WTC11 (cell line): ENCODE results near the gene RIC8A. TPM values are rescaled to one million over a fixed set of nuclear protein-coding genes. Genes with fewer than 3 reads are reported as not detected.

Experiments used
- ATAC-seq: fragments of 200-7000 bp; cut with Tn5 transposase; 2 replicates; pipeline ENCODE4 v1.10.0; 2021; ENCODE audit warnings: mild to moderate bottlenecking, moderate library complexity
- CTCF ChIA-PET: fragments of 300-600 bp; sonication (Branson Sonifier 250); formaldehyde crosslinking; loops from one replicate; lab custom pipeline; 2021; ENCODE audit warnings: antibody characterized with exemption; lab: Charles Lee
- POLR2A ChIA-PET: fragments of 350-600 bp; sonication (Branson Sonifier 250); formaldehyde crosslinking; loops from one replicate; lab custom pipeline; 2021; ENCODE audit warnings: antibody characterized with exemption; lab: Charles Lee
- DNase-seq: peaks from one replicate; pipeline ENCODE4 v3.0.0; 2021; ENCODE audit warnings: low spot score
- H3K27ac Mint-ChIP-seq: 2 replicates; pipeline ENCODE4 v1.8.0; 2021; ENCODE audit warnings: mixed read lengths
- H3K27me3 Mint-ChIP-seq: 2 replicates; pipeline ENCODE4 v1.8.0; 2021; ENCODE audit warnings: low read depth, mild to moderate bottlenecking, moderate library complexity, mixed read lengths
- H3K36me3 Mint-ChIP-seq: 2 replicates; pipeline ENCODE4 v1.8.0; 2021; ENCODE audit warnings: mixed read lengths
- H3K4me1 Mint-ChIP-seq: 2 replicates; pipeline ENCODE4 v1.8.0; 2022; ENCODE audit warnings: mixed read lengths
- H3K4me3 Mint-ChIP-seq: 2 replicates; pipeline ENCODE4 v1.8.0; 2021; ENCODE audit warnings: mild to moderate bottlenecking, moderate library complexity, mixed read lengths
- H3K9me3 Mint-ChIP-seq: 2 replicates; pipeline ENCODE4 v1.8.0; 2021; ENCODE audit warnings: mixed read lengths
- ARID4B ChIP-seq: sonication (generic); formaldehyde crosslinking; IDR thresholded peaks from 2 replicates; pipeline ENCODE4 v1.8.0; 2023; ENCODE audit warnings: missing genetic modification reagents, mild to moderate bottlenecking, borderline replicate concordance
- CREM ChIP-seq: sonication (generic); formaldehyde crosslinking; IDR thresholded peaks from 2 replicates; pipeline ENCODE4 v1.8.1; 2022; ENCODE audit warnings: mild to moderate bottlenecking, missing genetic modification reagents, moderate library complexity
- E2F5 ChIP-seq: sonication (generic); formaldehyde crosslinking; IDR thresholded peaks from 2 replicates; pipeline ENCODE4 v1.8.1; 2022; ENCODE audit warnings: mild to moderate bottlenecking, moderate library complexity, missing genetic modification reagents
- ETV6 ChIP-seq: sonication (generic); formaldehyde crosslinking; IDR thresholded peaks from 2 replicates; pipeline ENCODE4 v1.8.1; 2022; ENCODE audit warnings: mild to moderate bottlenecking, missing genetic modification reagents
- FOXK1 ChIP-seq: sonication (generic); formaldehyde crosslinking; IDR thresholded peaks from 2 replicates; pipeline ENCODE4 v1.8.0; 2022; ENCODE audit warnings: mild to moderate bottlenecking, moderate library complexity, missing genetic modification reagents
- HMGXB4 ChIP-seq: sonication (generic); formaldehyde crosslinking; IDR thresholded peaks from 2 replicates; pipeline ENCODE4 v1.8.1; 2023; ENCODE audit warnings: mild to moderate bottlenecking, moderate library complexity, missing genetic modification reagents
- JUN ChIP-seq: sonication (generic); formaldehyde crosslinking; IDR thresholded peaks from 2 replicates; pipeline ENCODE4 v1.8.0; 2023; ENCODE audit warnings: mild to moderate bottlenecking, missing genetic modification reagents
- MAX ChIP-seq: sonication (generic); formaldehyde crosslinking; IDR thresholded peaks from 2 replicates; pipeline ENCODE4 v1.8.0; 2022; ENCODE audit warnings: mild to moderate bottlenecking, missing genetic modification reagents
- PRRX2 ChIP-seq: fragments of 250-450 bp; sonication (Bioruptor Pico); IDR thresholded peaks from 2 replicates; pipeline ENCODE4 v1.8.0; 2021; ENCODE audit warnings: mild to moderate bottlenecking
- SP1 ChIP-seq: sonication (generic); formaldehyde crosslinking; conservative IDR thresholded peaks from 2 replicates; pipeline ENCODE4 v1.8.1; 2022; ENCODE audit warnings: missing genetic modification reagents
- TEAD4 ChIP-seq: sonication (generic); formaldehyde crosslinking; IDR thresholded peaks from 2 replicates; pipeline ENCODE4 v1.8.0; 2022; ENCODE audit warnings: mild to moderate bottlenecking, missing genetic modification reagents
- ZBTB43 ChIP-seq: sonication (generic); formaldehyde crosslinking; IDR thresholded peaks from 2 replicates; pipeline ENCODE4 v1.8.1; 2023; ENCODE audit warnings: mild to moderate bottlenecking, missing genetic modification reagents
- ZNF425 ChIP-seq: fragments of 250-450 bp; sonication (Bioruptor Pico); conservative IDR thresholded peaks from 2 replicates; pipeline ENCODE4 v1.9.0; 2021; ENCODE audit warnings: mild to moderate bottlenecking
- total RNA-seq: library from RNA; stranded (reverse); gene quantifications from 3 replicates; pipeline ENCODE4 v1.2.3, GENCODE V29; 2021

Gene RIC8A
- total RNA-seq, 1 experiment from 2014 or later = 68.3 TPM

- ChIA-PET POLR2A (interaction anchor here (1.4 kb wide), 1 partner anchor 147 kb away, joined by 5 read pairs; no protein-coding TSS in a partner anchor), CTCF (interaction anchor here (0.8 to 2.2 kb wide), 2 partner anchors 42 to 199 kb away, joined by 4 to 23 read pairs; no protein-coding TSS in a partner anchor)
- DNase-seq (peak; percentile 72), ATAC-seq (peak; percentile 68)
- no peak for TF ChIP-seq ZNF425
- TF ChIP-seq SP1 (CRISPR knock-in tag) = peak; percentile 74
- TF ChIP-seq ARID4B (CRISPR knock-in tag) = 0 out of 2 replicates have a peak, but pooled peaks have one; percentile 20
- peak; percentile 15; the same call in 1 of the 2 replicates for TF ChIP-seq FOXK1 (CRISPR knock-in tag)
- TF ChIP-seq MAX (CRISPR knock-in tag) = 0 out of 2 replicates have a peak, but pooled peaks have one; percentile 8
- 0 out of 2 replicates have a peak, but pooled peaks have one; percentile 63 for TF ChIP-seq E2F5
- 0 out of 2 replicates have a peak, but pooled peaks have one; percentile 41 for TF ChIP-seq CREM
- TF ChIP-seq ZBTB43 (CRISPR knock-in tag) = 0 out of 2 replicates have a peak, but pooled peaks have one; percentile 48
- no peak for TF ChIP-seq JUN (CRISPR knock-in tag)
- TF ChIP-seq TEAD4 = no peak
- no peak for TF ChIP-seq PRRX2
- TF ChIP-seq HMGXB4 (CRISPR knock-in tag) = peak; percentile 51; the same call in 1 of the 2 replicates
- no peak for TF ChIP-seq ETV6 (CRISPR knock-in tag)
- peaks cover 34% of the 10 kb centered on the region for H3K36me3 Mint-ChIP-seq
- no peaks in the 10 kb centered on the region for H3K27me3 Mint-ChIP-seq
- no peaks in the 10 kb centered on the region for H3K9me3 Mint-ChIP-seq
- H3K4me3 Mint-ChIP-seq = peak overlapping the region; percentile 97
- peak overlapping the region; percentile 98 for H3K27ac Mint-ChIP-seq
- peaks cover 8% of the 10 kb centered on the region; the same call in 1 of the 2 replicates for H3K4me1 Mint-ChIP-seq
Observed at GRCh38 chr11:208181-208916, 841 bp downstream of the RIC8A start.
